A673 (cell line): ENCODE data around the gene ZNF385B. TPM values are rescaled to one million over a fixed set of nuclear protein-coding genes. Genes with fewer than 3 reads are reported as not detected.

ENCODE experiments used
- BruUV-seq: library from RNA; stranded (reverse); fragments of 400-500 nt; replicated peaks from 2 replicates; lab custom pipeline; 2021; lab: Mats Ljungman, UMichigan
- CTCF ChIA-PET: fragments of 300-600 bp; sonication (Branson Sonifier 250); formaldehyde crosslinking; loops from one replicate; lab custom pipeline; 2022; ENCODE audit warnings: antibody characterized with exemption; lab: Charles Lee
- POLR2A ChIA-PET: fragments of 300-600 bp; sonication (Branson Sonifier 250); formaldehyde crosslinking; loops from one replicate; lab custom pipeline; 2022; ENCODE audit warnings: antibody characterized with exemption; ENCODE audit not compliant: low non-redundant PET; lab: Charles Lee
- DNase-seq: peaks from one replicate; pipeline ENCODE4 v3.0.0-alpha.2; 2015; ENCODE audit warnings: low spot score
- H3K27ac ChIP-seq: fragments of 200-600 bp; sonication (generic); 2 replicates; pipeline ENCODE4 v1.5.1; 2016; ENCODE audit warnings: mixed run types, low read depth, mild to moderate bottlenecking, mixed read lengths, antibody characterized with exemption, low read length; ENCODE audit not compliant: poor library complexity, severe bottlenecking
- H3K27me3 ChIP-seq: fragments of 200-600 bp; sonication (generic); replicated peaks from 2 replicates; pipeline ENCODE4 v1.6.1; 2017; ENCODE audit warnings: mixed run types, low read depth, mild to moderate bottlenecking, mixed read lengths, antibody characterized with exemption, low read length; ENCODE audit not compliant: insufficient read depth, poor library complexity
- H3K36me3 ChIP-seq: fragments of 200-600 bp; sonication (generic); 2 replicates; pipeline ENCODE4 v1.6.1; 2016; ENCODE audit warnings: mixed run types, mild to moderate bottlenecking, mixed read lengths, antibody characterized with exemption, low read length; ENCODE audit not compliant: insufficient read depth, poor library complexity, severe bottlenecking
- H3K4me1 ChIP-seq: fragments of 200-600 bp; sonication (generic); 2 replicates; pipeline ENCODE4 v1.6.1; 2017; ENCODE audit warnings: mixed run types, mild to moderate bottlenecking, mixed read lengths, antibody characterized with exemption, low read length; ENCODE audit not compliant: insufficient read depth, poor library complexity, severe bottlenecking
- H3K4me3 ChIP-seq: fragments of 200-600 bp; sonication (generic); 2 replicates; pipeline ENCODE4 v1.5.1; 2016; ENCODE audit warnings: low read depth, mixed run types, mild to moderate bottlenecking, mixed read lengths, low read length; ENCODE audit not compliant: poor library complexity, severe bottlenecking
- H3K9me3 ChIP-seq: fragments of 200-600 bp; sonication (generic); 2 replicates; pipeline ENCODE4 v1.6.1; 2016; ENCODE audit warnings: mixed run types, low read depth, mild to moderate bottlenecking, mixed read lengths, antibody characterized with exemption, low read length; ENCODE audit not compliant: poor library complexity, severe bottlenecking
- CTCF ChIP-seq: fragments of 300-800, 200-600 bp; sonication (generic); conservative IDR thresholded peaks from 2 replicates; pipeline ENCODE4 v1.5.1; 2017; ENCODE audit warnings: low read depth, mild to moderate bottlenecking, antibody characterized with exemption, low read length, moderate library complexity, mixed read lengths
- EZH2 ChIP-seq: fragments of 200-600 bp; sonication (generic); IDR thresholded peaks from 2 replicates; pipeline ENCODE4 v1.6.1; 2017; ENCODE audit warnings: borderline replicate concordance, low read depth, mild to moderate bottlenecking, mixed read lengths, antibody characterized with exemption, low read length; ENCODE audit not compliant: poor library complexity, severe bottlenecking
- intact Hi-C: fragments of 100-400 bp; cut with micrococcal nuclease; formaldehyde crosslinking; loops from one replicate; pipeline ENCODE4 v1.10.0; 2022; ENCODE audit not compliant: unreplicated experiment
- total RNA-seq: library from RNA; stranded (reverse); gene quantifications from 2 replicates; pipeline ENCODE4 v1.2.3, GENCODE V29; 2021

Gene ZNF385B
- total RNA-seq, 1 experiment from 2014 or later = not detected

DNA sequence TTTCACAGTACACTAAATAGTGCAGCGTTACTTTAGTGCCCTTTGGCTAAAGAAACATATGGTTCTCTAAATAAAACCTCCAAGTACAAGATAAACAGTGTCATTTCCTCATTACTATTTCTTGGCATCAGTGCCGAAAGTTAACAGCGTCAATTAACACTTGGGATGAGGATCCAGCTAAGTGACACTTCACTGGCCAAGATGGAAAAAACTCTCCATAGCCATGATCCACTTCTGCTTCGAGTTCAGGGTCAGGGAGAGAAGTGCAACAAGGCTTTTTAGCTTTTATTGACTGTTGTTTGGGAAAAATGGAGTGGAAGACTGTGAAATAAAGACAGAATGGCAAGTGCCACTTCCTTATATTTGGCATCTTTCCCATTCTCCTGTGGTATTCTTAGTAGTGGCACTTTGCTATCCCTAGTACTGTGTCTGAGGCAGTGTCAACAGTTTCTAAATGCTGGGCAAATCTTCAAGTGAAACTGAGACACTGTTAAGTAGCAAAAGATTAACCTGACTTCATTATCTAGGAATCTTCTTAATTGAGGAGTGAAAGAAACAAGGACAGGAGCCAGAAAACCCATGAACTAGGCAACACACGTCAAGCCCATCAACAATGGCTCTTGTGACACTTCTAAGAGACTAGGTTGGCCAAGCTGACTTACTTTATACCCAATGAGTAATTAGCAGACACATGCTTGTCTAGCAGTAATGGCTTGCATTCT, 374.2 kb downstream of the ZNF385B start:
- no peaks in the 10 kb centered on the region for H3K9me3 ChIP-seq
- no peak for DNase-seq
- CTCF ChIA-PET = no interaction called here
- TF ChIP-seq CTCF (no peak), EZH2 (no peak)
- BruUV-seq = no TSS peak
- H3K27me3 ChIP-seq = no peaks in the 10 kb centered on the region
- intact Hi-C loops = no loop called here
- no peak overlapping the region for H3K4me3 ChIP-seq
- POLR2A ChIA-PET = no interaction called here
- H3K36me3 ChIP-seq = no peaks in the 10 kb centered on the region
- H3K27ac ChIP-seq = no peak overlapping the region
- no peaks in the 10 kb centered on the region for H3K4me1 ChIP-seq

- Histone ChIP-seq H3K27ac (no peak overlapping the region), H3K36me3 (no peaks in the 10 kb centered on the region), H3K27me3 (no peaks in the 10 kb centered on the region), H3K4me1 (no peaks in the 10 kb centered on the region), H3K9me3 (no peaks in the 10 kb centered on the region), H3K4me3 (no peak overlapping the region)
- DNase-seq = no peak
- POLR2A ChIA-PET = no interaction called here
- TF ChIP-seq EZH2 = no peak
- TF ChIP-seq CTCF = no peak
- CTCF ChIA-PET = no interaction called here
- intact Hi-C loops = no loop called here
- no TSS peak for BruUV-seq
Measured at GRCh38 chr2:179483131-179483530, 378.3 kb downstream of the ZNF385B start.

DNA sequence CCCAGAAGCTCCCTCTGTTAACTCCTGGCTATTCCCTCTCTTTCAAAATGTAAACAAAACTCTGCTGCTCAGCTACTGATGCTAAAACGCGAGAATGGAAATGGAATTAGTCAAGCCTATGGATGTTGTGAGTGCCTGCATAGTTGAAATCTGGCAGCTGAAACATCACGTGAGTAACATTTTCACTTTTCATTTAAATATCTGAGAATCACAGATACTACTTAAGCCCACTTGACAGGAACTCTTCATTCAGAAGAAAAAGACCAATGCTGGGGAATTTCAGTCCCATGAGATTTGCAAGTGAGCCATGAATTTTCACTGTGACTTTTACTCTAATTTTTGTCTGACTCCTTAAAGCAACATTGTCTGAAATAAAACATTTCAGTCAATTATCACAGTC, 381.5 kb downstream of the ZNF385B start:
- intact Hi-C loops = no loop called here
- POLR2A ChIA-PET = no interaction called here
- Histone ChIP-seq H3K27ac (no peak overlapping the region), H3K27me3 (no peaks in the 10 kb centered on the region), H3K4me3 (no peak overlapping the region), H3K4me1 (no peaks in the 10 kb centered on the region), H3K36me3 (no peaks in the 10 kb centered on the region), H3K9me3 (no peaks in the 10 kb centered on the region)
- CTCF ChIA-PET = no interaction called here
- BruUV-seq = no TSS peak
- TF ChIP-seq CTCF (no peak), EZH2 (no peak)
- peak; percentile 4 for DNase-seq
